GM11168 (cell line): Measurements from ENCODE around the gene MUSK.
"Not testable (repeated sequence)": the region's sequence is repeated elsewhere in the genome, so short reads cannot be mapped to it uniquely, and the experiment has no call there.

Source experiments
- in situ Hi-C: fragments of 300-500 bp; cut with MboI; formaldehyde crosslinking; loops from one replicate; pipeline ENCODE4 v1.12.0; 2022; ENCODE audit warnings: low sequenced_read_pairs; ENCODE audit not compliant: unreplicated experiment

Gene MUSK

GRCh38 chr9:110802416-110803035, 133.9 kb downstream of the MUSK start:
- in situ Hi-C loops = loop anchor here (10.0 to 25.0 kb wide), 2 partner anchors 132 to 640 kb away; no protein-coding TSS in a partner anchor

GRCh38 chr9:110807956-110808598, 139.5 kb downstream of the MUSK start:
- in situ Hi-C loops = loop anchor here (10.0 to 25.0 kb wide), 2 partner anchors 127 to 646 kb away; no protein-coding TSS in a partner anchor

GRCh38 chr9:110808599-110808980, 140.0 kb downstream of the MUSK start:
- in situ Hi-C loops = loop anchor here (10.0 to 25.0 kb wide), 2 partner anchors 126 to 646 kb away; no protein-coding TSS in a partner anchor

GRCh38 chr9:110809038-110809595, 140.5 kb downstream of the MUSK start:
- in situ Hi-C loops = loop anchor here (10.0 to 25.0 kb wide), 2 partner anchors 126 to 647 kb away; no protein-coding TSS in a partner anchor

GRCh38 chr9:110810262-110810976, 141.8 kb downstream of the MUSK start:
- in situ Hi-C loops = loop anchor here (25.0 kb wide), 1 partner anchor 648 kb away; no protein-coding TSS in a partner anchor

- in situ Hi-C loops = loop anchor here (25.0 kb wide), 1 partner anchor 651 kb away; no protein-coding TSS in a partner anchor
Observed at GRCh38 chr9:110812886-110813285, 144.3 kb downstream of the MUSK start.

GRCh38 chr9:110814159-110814558, 145.6 kb downstream of the MUSK start:
- in situ Hi-C loops = loop anchor here (25.0 kb wide), 1 partner anchor 652 kb away; no protein-coding TSS in a partner anchor

- in situ Hi-C loops = loop anchor here (25.0 kb wide), 1 partner anchor 653 kb away; no protein-coding TSS in a partner anchor
Observed at GRCh38 chr9:110815361-110815760, 146.8 kb downstream of the MUSK start.

- in situ Hi-C loops = loop anchor here (25.0 kb wide), 1 partner anchor 658 kb away; no protein-coding TSS in a partner anchor
Observed at GRCh38 chr9:110820381-110820780, 151.8 kb downstream of the MUSK start.

GRCh38 chr9:110821064-110821463, 152.5 kb downstream of the MUSK start:
- in situ Hi-C loops = loop anchor here (25.0 kb wide), 1 partner anchor 659 kb away; no protein-coding TSS in a partner anchor

- in situ Hi-C loops = not testable (repeated sequence)
Observed at GRCh38 chr9:110825129-110825528, 156.5 kb downstream of the MUSK start.

GRCh38 chr9:110825950-110826349, 157.4 kb downstream of the MUSK start:
- in situ Hi-C loops = no loop called here

- in situ Hi-C loops = not testable (repeated sequence)
Observed at GRCh38 chr9:110826400-110826799, 157.8 kb downstream of the MUSK start.

- in situ Hi-C loops = no loop called here
Observed at GRCh38 chr9:110828264-110828663, 159.7 kb downstream of the MUSK start.

GRCh38 chr9:110830495-110830894, 161.9 kb downstream of the MUSK start:
- in situ Hi-C loops = no loop called here

GRCh38 chr9:110832926-110833325, 164.3 kb downstream of the MUSK start:
- in situ Hi-C loops = no loop called here

GRCh38 chr9:110835404-110835803, 166.8 kb downstream of the MUSK start:
- in situ Hi-C loops = no loop called here

- in situ Hi-C loops = no loop called here
Observed at GRCh38 chr9:110835859-110836271, 167.3 kb downstream of the MUSK start.

GRCh38 chr9:110837401-110838005, 168.9 kb downstream of the MUSK start:
- in situ Hi-C loops = no loop called here

- in situ Hi-C loops = no loop called here
Observed at GRCh38 chr9:110842169-110842568, 173.6 kb downstream of the MUSK start.
